ENCODE data around the gene RBX1.

The RBX1 gene

DNA sequence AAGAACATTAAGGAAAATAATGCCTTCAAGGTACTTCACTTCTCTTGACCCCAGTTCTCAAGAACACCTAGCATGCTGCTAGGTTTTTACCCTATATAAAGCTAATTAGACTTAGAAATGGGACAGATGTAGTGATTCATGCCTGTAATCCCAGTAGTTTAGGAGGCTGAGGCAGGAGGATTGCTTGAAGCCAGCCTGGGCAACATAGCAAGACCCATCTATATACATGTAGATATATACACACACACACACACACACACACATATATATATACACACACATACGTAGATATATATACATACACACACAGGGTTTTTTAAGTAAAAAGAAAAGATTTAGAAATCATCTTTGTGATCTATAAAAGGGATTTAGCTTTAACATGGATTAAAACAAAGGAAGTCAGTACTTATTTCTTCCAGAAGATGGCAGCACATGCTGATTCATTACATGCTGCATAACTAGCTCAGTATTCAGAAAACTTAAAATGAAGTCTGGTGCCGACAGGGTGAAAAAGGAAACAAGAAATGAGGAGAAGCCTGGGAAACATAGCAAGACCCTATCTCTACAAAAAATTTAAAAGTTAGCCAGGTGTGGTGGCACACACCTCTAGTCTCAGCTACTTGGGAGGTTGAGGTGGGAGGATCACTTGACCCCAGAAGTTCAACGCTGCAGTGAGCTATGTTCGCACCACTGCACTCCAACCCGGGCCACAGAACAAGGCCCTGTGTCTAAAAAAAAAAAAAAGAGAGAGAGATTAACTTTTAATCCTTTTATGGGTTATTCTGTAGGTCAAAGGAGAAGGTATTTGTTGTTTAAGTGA is 28.5 kb upstream of the RBX1 start:
- no peak overlapping the region for H3K4me3 ChIP-seq
- no peak overlapping the region for H3K27ac ChIP-seq
- DNase-seq (ENCODE audit: low spot score): no peak
- TF ChIP-seq, protein P1, sequence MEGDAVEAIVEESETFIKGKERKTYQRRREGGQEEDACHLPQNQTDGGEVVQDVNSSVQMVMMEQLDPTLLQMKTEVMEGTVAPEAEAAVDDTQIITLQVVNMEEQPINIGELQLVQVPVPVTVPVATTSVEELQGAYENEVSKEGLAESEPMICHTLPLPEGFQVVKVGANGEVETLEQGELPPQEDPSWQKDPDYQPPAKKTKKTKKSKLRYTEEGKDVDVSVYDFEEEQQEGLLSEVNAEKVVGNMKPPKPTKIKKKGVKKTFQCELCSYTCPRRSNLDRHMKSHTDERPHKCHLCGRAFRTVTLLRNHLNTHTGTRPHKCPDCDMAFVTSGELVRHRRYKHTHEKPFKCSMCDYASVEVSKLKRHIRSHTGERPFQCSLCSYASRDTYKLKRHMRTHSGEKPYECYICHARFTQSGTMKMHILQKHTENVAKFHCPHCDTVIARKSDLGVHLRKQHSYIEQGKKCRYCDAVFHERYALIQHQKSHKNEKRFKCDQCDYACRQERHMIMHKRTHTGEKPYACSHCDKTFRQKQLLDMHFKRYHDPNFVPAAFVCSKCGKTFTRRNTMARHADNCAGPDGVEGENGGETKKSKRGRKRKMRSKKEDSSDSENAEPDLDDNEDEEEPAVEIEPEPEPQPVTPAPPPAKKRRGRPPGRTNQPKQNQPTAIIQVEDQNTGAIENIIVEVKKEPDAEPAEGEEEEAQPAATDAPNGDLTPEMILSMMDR (IDR thresholded peaks at IDR 0.05): peak; percentile 59

GRCh38 chr22:40928657-40929056 is 22.5 kb upstream of the RBX1 start:
- DNase-seq (ENCODE audit: low spot score): no peak
- TF ChIP-seq, protein P1 (IDR thresholded peaks at IDR 0.05): no peak

DNA sequence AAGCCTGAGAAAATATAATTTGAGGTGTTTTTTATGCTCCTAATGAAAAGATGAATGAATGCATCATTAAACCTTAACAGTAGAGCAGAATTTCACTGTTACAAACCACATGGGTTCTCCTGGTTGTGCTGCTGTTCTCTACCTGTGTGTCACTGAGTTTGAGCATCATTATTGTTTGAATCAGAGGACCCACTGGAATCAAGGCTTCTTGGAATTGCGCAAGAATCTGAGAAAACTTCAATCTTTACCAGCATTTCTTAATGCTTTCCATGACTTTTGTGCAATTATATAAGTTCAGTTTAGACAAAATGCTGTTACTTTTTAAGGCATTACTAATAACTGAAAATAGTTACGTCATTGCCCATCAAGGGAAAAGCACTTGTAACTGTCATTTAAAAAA is 18.8 kb upstream of the RBX1 start:
- Histone ChIP-seq H3K4me3 (no peak overlapping the region), H3K27ac (no peak overlapping the region)
- TF ChIP-seq, protein P1 (IDR thresholded peaks at IDR 0.05): no peak
- DNase-seq (ENCODE audit: low spot score): no peak

More at GRCh38 chr22:40928657-40929056, 22.5 kb upstream of the RBX1 start:
- Histone ChIP-seq H3K4me3 (no peak overlapping the region), H3K27ac (no peak overlapping the region)

- TF ChIP-seq, protein P1 (IDR thresholded peaks at IDR 0.05): no peak
- no peak overlapping the region for H3K27ac ChIP-seq
- no peak overlapping the region for H3K4me3 ChIP-seq
- DNase-seq (ENCODE audit: low spot score): no peak
Measured at GRCh38 chr22:40939202-40939601, 12.0 kb upstream of the RBX1 start.

DNA sequence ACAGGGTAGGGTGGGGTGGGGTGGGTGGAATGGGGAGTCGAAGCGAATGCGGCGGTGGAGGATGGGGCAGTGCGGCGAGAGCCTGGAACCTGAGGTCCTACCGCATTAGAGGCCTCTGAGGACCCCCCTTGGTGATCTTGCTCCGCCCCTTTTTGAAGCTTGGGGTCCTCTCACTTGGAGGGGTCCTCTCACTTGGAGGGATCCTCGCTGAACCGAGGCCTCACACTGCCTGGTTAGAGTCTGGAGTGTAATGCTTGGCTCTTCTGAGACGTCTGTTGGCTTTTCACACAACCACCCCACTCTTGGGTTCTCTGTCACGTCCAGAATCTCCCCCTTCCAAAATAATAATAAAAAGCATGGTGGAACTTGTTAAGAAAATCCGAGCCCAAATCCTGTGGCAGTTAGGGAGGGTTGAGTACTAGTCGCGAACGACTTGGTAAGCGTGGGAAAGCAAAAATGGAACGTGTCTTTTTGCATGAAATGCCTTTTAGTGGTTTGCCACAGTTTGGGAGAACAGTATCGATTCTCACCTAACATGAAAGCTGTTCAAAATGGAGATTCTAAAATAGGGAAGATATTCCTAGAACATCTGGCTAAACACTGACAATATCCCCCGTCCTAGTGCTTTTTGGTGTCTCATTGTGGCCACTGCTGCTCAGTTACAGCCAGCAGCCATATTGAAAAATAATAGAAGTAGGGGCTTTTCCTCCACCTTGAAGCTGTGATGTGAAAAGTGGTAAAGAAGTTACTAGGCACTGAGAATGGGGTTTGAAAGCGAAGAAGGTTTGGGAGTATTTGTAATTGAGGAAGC is 822 bp downstream of the RBX1 start:
- no peak for DNase-seq (ENCODE audit: low spot score)
- Histone ChIP-seq H3K27ac (peak overlapping the region; percentile 90 to 95), H3K4me3 (peak overlapping the region; percentile 84)
- TF ChIP-seq, protein P1 (IDR thresholded peaks at IDR 0.05): no peak

GRCh38 chr22:40953471-40953870 is 2.3 kb downstream of the RBX1 start:
- H3K4me3 ChIP-seq: no peak overlapping the region
- H3K27ac ChIP-seq: no peak overlapping the region
- TF ChIP-seq, protein P1 (IDR thresholded peaks at IDR 0.05): no peak
- DNase-seq (ENCODE audit: low spot score): no peak

Measured in coronary artery (tissue), 2 donors.